ENCODE results near the gene UBE2E1.

Gene UBE2E1

DNA sequence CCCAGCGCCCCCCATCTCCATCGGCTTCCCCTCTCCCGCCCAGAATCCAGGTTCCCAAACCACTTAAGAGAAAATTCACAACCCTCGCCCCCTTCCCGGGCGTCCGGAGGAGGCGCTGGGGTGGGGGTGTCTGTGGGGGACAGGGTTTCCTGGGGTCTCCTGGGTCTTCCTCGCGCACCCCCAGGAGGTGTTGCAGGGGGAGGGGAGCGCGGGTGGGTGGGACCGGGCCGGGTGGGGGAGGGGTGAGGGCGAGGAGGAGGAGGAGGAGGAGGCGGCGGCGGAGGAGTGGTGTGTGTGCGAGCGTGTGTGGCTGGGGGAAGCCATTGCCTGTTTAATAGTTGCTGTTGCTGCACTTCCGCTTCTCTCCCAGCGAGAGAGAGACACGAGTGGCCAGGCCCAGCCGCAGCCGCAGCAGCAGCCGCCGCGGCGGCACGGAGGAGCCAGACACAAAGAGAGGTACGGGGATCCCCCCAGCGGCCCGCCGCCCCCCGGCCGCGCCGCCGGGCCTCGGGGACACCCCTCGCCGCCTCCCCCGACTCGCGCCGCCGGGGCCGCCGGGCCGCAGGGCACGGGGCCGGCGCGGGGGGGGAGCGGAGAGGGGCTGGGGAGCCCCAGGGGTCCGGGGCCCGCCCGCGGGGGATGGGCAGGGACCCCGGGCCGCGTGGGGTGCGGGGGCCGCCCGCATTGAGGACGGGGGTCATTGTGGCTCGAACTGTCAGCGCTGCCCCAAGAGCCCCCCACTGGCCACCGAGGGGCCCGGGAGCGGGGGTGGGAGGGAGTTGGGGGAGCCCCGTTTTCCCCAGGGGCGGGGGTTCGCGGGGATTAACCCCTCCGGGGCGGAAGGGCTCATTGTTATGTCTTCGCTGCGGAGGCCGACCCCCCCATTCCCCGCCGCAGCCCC lies at the start of gene UBE2E1:
TSS of gene UBE2E1 (plus strand) at position 323 of the 901 bp plus-strand sequence. CDS start 1,315 bp downstream, outside the sequence.
- DNase-seq (ENCODE audit: low spot score) = peak; percentile 64

DNA sequence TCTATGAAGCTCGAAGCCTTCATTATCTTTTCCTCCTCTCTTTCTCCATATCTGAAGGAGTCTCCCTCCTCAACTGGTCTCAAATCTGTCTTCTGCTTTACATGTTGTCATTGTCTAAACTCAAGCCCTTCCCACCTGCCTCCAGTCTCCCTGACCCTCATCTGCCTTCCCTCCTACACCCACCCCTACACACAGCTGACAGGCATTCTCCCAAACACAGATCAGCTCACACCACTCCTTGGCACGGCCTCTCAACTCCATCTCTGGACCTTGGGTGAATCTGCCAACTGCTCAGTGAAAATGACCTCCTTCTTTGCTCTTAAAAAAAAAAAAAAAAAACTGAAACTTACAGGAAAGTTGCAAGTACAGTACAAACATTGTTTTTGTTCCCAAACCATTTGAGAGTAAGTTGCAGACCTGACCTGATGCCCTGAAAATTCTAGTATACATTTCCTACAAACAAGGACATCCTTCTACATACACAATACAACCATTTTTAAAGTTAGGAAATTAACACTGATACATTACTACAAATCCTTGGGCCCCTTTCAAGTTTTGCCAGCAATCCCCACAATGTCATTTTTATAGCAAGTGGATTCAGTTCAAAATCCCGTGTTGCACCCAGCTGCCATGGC lies 49.4 kb upstream of the UBE2E1 start:
- DNase-seq (ENCODE audit: low spot score) = no peak

DNA sequence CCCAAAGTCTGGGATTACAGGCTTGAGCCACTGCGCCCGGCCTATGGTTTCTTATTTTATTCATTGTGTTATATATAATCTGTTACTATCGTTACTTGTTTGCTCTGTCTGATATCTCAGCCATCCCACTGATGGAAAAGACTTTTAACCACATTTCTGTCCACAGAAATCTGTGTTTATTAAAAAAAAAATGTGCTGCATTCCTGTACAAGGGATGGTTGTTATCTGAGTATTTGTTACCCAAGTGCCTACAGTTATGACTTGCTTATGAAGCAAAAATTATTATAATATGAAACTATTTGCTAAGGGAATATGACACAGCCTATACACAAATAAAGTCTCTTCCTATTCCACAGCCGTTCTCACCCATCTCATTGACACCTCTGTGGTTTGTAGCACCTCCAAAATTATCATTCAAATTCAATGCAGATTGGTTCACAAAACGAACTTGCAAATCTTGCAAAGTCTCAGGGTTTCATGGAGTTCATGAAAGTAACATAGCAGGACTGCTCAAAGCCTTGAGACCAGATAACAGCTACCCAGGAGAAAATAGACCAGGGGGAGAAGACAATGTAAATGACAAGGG lies 47.4 kb upstream of the UBE2E1 start:
- no peak for DNase-seq (ENCODE audit: low spot score)

DNA sequence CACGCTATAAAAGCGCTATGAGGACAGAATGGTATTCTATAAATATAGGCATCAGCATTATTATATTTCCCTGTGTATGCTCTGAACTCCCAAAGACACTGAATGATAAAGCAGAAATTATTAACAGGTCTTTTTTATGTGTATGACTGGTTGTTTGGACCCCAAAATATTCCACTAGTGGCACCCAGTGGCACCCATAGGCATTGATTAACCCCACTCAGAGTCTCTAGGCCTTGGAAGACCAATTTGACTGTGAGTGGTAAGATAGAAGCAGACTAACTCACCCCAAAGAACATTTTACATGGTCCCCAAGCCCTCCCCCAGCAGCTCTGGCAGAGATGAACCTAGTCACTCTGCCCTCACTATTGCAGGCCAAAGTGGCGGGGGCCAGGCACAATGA lies 45.4 kb upstream of the UBE2E1 start:
- no peak for DNase-seq (ENCODE audit: low spot score)

DNA sequence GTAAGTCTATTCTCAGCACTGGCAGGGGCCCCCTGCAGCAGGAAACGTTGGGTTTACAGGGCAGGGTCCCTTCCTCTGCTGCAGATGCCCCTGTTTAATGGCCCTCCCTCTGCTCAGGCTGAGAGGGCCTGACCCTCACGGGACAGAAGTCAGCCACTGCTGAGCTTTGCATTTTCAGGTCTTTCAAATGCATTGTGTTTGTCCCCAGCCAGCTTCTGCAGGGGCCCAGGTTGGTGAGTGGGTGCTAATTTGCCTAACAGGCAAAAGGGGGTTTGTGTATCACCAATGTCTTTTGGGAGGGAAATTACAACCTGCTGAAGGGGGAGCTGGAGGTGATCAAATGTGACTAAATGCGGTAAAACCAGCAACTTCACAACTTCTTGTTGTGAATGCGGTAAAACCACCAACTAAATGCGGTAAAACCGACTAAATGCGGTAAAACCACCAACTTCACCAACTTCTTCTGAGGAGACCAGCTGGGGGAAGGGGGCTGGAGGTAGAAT lies 44.8 kb upstream of the UBE2E1 start:
- no peak for DNase-seq (ENCODE audit: low spot score)

DNA sequence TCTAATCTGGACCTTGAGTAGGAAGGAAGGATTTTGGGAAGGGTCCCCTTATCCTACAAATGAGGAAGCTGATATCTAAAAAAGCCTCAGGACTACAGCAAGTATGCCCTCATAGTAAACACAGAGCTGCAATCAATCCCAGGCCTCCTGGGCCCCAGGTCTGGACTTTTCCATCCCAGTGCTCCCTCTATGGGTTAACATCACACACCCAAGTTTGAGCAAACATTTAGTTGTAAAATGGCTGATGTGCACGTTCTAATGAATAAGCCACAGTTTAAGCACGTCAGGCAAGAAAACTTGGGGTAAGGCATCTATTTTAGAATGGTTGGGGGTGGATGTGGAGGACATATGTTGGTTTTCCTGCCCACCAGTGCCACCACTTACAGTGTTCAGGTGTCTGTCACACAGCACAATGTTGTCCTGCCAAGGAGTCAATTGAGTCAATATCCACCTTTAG lies 44.3 kb upstream of the UBE2E1 start:
- DNase-seq (ENCODE audit: low spot score) = no peak

DNA sequence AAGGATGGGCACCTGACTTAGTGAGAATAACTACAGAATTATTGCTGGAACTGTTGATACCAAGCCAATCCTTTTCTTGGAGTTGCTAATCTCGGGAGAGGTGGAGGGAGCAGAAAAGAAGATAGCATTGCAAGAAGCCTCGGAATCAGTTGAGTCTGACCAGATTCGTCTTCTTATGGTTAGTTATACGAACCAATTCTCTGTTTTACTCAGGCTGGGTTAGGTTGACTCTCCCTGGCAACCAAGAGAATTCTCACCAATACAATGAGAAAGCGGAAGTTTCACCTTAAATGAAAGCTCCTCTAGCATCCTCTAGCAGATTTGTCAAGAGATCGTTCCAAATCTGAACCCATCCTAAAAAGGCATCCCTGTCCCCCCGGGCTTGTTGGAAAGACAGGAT lies 43.5 kb upstream of the UBE2E1 start:
- no peak for DNase-seq (ENCODE audit: low spot score)

DNA sequence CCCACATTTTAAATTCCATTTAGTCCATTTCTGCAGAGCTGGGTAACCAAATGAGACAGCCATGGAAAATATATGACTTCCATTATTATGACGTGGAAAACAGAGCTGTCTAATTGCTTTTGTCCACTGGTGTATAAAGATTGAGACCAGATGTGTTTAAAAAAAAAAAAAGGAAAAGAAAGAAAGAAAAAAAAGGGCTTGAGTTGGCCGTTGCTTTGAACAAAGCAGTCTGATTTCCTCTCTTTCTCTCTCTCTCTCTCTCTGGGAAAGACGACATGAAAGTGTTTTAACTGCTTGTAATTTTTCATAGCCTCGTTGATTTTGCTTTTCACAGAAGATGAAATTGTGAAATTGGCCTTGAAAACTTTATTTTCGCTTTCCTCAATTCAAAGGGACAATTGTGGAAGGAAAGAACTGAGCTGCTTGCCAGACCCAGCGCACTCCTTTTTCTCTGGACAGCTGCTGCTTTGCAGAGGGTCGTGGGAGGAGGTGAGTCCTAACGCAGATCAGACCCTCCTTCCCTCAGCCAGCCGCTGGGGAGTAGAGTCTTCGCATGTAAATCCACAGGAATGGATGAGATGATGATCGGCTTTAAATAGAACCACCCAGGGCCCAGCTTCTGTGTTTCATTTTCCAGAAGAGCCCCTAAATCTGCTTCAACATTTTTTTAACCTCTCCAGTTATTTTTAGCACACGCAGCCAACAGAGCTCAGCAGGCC lies 42.8 kb upstream of the UBE2E1 start:
- no peak for DNase-seq (ENCODE audit: low spot score)

DNA sequence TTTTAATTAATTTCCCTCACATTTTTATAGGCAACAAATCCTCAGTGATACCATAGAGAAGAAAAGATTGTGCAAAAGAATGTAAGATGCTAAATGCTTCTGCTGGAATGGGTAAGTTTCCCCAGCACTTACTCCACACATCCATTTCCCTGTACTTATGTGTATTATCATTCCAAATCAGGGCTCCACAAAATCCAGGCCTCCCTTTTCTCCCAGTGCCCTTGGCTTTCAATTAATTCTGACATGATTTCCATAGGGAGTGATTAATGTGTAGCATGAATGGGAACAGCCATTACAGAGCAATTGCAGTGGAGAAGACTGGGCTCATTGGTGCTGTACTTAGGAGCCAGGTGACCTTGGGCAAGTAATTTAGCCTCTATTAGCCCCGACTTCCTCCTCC lies 41.3 kb upstream of the UBE2E1 start:
- DNase-seq (ENCODE audit: low spot score) = no peak

DNA sequence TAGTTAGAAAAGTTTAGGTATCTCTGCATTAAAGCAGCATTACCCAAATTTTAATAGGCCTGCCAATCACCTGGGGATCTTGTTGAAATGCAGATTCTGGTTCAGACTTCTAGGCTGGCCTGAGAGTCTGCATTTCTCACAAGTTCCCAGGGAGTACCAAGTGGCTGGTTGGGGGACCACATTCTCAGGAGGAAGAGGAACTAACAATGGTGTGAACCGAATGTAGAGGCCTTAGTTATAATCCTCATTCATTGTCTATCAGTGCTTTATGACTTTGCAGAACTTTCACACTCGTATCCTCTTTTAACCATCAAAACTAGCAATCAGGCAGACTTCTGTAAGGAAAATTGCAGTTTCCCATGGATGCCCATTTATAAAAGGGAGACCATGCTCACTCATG lies 38.2 kb upstream of the UBE2E1 start:
- no peak for DNase-seq (ENCODE audit: low spot score)

DNA sequence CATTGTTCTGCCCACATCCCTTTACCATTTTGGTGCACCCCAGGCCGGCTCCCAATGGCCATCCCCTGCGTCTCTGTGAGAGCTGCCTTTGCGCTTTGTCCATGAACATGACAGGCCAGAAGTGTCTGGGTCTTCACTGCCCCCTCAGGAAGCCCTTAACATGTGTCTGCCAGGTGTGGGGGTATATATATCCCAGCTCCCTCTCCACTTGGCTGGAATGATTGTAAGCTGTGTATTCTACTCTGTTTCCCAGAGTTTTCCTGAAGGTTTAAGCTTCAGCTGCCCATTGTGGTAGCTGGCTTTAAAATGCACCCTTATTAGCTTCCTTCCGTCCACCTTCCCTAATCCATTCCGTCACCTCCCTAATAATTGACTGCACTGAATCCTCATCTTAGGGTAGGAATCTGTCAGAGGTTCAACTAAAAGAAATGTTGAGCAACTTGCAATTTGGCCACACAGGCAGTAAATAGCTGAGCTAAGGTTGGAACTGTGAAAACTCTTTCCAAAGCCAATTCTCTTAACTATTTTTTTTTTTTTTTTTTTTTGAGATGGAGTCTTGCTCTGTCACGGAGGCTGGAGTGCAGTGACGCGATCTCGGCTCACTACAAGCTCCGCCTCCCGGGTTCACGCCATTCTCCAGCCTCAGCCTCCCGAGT lies 30.4 kb upstream of the UBE2E1 start:
- no peak for DNase-seq (ENCODE audit: low spot score)

DNA sequence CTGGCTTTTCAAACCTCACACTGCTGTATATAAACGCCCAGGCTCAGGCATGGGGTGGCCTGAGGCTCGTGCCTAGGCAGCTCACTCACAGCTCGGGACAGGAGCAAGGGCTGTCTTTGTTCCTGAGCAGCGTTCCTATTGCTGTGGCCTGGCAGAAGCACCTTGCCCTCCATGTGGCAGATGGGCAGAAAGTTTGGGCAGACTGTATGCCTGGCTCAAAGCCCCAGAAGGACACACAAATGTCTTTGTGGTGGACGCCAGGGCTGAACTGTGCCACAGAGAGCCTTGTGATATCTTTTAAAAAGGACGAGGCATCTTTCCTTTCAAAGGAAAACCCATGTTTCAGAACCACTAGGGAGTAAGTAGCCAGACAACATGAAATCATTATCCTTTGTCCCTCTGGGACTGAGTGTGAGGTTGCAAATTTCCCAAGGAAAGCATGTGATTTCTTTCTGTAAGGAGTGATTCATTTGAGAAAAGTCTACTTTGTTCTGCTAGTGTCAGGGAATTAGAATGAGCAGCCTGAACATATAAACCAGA lies 29.3 kb upstream of the UBE2E1 start:
- DNase-seq (ENCODE audit: low spot score) = peak; percentile 89

DNA sequence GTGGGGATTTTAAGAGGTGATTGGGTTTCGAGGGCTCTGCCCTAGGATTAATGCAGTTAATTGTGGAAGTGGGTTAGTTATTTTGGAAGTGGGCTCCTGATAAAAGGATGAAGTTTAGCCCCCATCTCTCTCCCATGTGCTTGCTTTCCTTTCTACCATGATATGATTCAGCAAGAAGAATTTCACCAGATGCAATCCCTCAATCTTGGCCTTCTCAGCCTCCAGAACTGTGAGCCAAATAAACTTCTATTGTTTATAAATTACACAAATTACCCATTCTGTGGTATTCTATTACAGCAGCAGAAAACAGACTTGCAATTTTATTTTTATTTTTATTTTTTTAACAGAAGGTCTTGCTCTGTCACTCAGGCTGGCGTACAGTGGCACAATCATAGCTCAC lies 27.3 kb upstream of the UBE2E1 start:
- no peak for DNase-seq (ENCODE audit: low spot score)

DNA sequence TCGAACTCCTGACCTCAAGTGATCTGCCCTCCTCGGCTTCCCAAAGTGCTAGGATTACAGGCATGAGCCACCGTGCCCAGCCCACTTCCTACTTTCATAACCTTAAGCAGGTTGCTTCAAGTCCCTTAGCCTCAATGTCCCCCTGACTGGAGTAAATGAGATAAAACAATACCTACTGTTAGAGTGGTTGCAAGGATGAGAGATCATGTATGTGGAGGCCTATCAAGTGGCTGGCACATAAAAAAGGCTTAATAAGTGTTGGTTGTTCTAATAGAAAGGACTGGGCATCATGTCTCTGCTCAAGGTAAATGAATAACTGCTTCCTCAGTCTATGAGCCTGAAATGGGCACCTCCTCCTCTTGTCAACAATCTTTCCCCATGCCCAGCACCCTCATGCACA lies 25.9 kb upstream of the UBE2E1 start:
- no peak for DNase-seq (ENCODE audit: low spot score)

DNA sequence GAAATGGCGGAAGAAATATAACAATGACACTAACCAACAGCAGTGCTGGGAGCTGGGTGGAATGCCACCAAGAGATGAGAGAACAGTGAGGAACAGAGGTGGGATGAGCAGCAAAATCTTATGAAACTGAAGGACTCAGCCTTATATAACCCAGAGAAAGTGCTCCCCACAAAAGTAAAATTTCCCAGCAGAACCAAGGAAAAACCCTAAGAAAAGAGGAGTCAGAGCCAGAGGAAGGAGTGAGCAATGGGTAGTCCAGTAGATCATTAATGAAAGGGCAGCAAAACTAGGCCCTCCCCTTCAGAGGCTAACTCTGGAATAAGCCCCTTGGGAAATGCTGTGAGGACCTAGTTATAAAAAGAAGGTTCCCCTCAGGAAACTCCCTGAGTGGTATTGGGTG lies 24.7 kb upstream of the UBE2E1 start:
- DNase-seq (ENCODE audit: low spot score) = no peak

DNA sequence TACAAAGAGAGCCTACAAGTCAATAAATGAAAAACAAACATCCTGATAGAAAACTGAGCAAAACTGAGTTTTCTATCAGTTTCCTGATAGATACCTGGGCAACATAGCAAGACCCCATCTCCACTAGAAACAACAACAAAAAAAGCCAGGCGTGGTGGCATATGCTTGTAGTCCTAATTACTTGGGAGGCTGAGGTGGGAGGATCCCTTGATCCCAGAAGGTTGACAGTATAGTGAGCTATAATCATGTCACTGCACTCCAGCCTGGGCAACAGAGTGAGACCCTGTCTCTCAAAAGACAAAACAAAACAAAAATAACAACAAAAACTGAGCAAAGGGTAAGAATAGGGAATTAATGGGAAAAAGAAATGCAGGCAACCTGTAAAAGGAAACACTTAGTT lies 23.9 kb upstream of the UBE2E1 start:
- DNase-seq (ENCODE audit: low spot score) = no peak

DNA sequence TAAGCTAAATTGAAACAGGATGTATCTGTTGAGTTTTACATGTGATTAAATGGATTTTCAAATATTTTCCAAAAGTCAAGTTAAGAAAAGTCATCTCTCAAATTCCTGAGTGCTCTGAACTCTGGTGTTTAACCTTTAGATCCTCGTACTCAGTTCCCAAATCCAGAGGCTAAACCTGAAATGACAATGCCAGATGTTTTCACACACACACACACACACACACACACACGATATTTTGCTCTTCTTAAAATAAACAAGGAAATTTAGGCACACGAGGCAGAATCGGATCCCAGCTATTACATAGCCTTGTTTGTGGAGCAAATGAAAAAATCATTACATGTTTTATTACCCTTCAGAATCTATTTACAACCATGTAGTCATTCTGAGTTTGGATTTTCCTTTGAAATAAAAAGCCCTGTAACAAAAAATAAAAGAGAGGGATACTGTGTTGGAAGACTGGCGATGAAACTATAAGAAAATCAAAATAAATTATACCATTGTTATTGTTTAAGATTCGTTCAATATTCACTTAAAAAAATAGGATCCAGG lies 20.6 kb upstream of the UBE2E1 start:
- no peak for DNase-seq (ENCODE audit: low spot score)

DNA sequence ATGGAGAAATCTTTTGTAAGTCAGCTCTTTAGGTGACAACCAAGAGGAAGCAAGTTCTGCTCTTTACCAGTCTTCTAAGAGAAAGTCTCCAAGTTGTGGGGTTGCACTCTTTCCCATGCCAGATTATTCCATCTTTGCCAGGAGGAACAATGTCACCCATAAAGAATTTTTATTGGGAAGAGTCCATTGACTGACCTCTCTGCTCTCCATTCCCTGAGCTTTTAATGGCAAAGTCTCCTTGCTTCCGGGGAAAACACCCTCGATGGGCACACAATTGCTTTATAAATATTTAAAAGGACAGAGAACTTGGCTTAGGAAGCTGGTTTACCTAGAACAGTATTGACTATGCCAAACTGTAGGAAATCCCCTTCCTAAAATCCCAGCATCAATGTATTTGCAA lies 19.9 kb upstream of the UBE2E1 start:
- DNase-seq (ENCODE audit: low spot score) = no peak

DNA sequence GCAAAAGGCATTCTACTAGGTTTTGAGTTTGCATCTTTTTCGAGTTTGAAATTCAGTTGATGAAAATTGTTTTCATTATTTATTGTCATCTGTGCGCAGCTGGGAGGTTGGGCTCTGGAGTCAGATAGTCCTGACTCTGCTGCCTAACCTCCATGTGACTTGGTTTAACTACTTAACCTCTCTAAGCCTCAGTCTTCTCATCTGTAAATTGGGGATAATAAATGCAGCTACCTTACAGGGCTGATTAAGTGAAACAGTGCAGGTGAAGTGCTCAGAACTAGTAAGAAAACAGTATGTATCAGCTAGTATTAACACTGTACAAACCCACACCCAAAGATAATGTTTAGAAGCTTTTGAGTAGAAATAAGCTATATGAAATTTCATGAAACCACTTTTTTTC lies 14.1 kb upstream of the UBE2E1 start:
- DNase-seq (ENCODE audit: low spot score) = no peak

DNA sequence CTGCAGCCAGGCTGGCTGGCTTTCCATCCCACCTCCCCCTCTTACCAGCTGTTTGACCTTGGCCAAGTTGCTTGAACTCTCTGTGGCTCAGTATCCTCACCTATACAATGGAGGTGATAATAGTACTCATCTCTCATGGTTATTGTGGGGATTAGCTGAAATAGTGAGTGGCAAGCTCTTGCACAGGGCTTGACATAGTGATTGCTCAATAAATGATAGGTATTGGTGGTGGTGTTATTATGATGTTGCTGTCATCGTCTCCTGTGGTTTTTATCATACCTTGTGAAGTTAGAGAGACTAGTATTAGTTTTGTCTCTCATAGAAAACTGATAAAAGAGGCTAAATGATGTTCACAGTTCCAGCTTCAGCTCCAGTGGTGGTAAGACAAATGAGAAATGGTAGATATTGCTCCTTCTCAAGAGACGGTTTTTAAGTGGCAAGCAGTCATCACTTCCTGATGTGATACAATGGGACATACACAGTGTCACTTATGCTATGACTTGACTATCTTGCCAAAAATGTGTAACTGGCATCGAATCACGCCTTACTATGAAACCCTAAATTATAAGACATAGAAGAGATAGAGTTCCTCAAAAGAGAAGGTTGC lies 12.1 kb upstream of the UBE2E1 start:
- DNase-seq (ENCODE audit: low spot score) = no peak

DNA sequence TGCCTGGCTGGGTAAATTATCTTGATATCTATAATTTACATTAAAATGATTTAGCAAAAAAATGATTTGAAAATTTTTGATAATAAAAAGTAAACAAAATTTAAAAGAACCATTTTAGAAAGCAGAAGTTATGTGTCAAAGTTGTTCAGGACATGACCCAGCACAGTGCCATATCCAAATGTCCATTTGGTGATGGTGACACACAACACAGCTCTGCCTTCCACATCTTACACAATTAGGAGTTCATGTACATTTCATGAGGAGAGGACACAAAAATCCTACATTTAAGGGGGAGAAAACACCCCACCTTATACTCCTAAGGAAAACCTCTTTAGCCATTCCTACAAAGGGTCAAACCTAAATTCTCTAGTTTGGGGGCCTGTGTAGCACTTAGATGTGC lies 10.7 kb upstream of the UBE2E1 start:
- DNase-seq (ENCODE audit: low spot score) = no peak
